Raji (cell line): Measurements from ENCODE around the gene RBMS3.

Experiments
- POLR2A ChIP-seq: IDR thresholded peaks from 2 replicates; pipeline ENCODE4 v1.6.1; 2011; ENCODE audit warnings: low read depth, low read length, control low read depth; ENCODE audit not compliant: insufficient read depth

The RBMS3 gene

GRCh38 chr3:29344154-29344553 is 63.3 kb downstream of the RBMS3 start:
- TF ChIP-seq POLR2A = no peak

GRCh38 chr3:29344935-29345334 is 64.1 kb downstream of the RBMS3 start:
- TF ChIP-seq POLR2A = no peak

GRCh38 chr3:29345516-29346300 is 64.8 kb downstream of the RBMS3 start:
- no peak for TF ChIP-seq POLR2A

GRCh38 chr3:29346828-29347227 is 66.0 kb downstream of the RBMS3 start:
- TF ChIP-seq POLR2A = no peak

GRCh38 chr3:29347412-29347811 is 66.5 kb downstream of the RBMS3 start:
- TF ChIP-seq POLR2A = no peak

GRCh38 chr3:29348316-29348715 is 67.4 kb downstream of the RBMS3 start:
- TF ChIP-seq POLR2A = no peak

- no peak for TF ChIP-seq POLR2A
Observed at GRCh38 chr3:29349049-29349448, 68.2 kb downstream of the RBMS3 start.

- TF ChIP-seq POLR2A = no peak
Observed at GRCh38 chr3:29353807-29354206, 72.9 kb downstream of the RBMS3 start.

- no peak for TF ChIP-seq POLR2A
Observed at GRCh38 chr3:29354894-29355293, 74.0 kb downstream of the RBMS3 start.

- no peak for TF ChIP-seq POLR2A
Observed at GRCh38 chr3:29356062-29356461, 75.2 kb downstream of the RBMS3 start.

GRCh38 chr3:29363110-29363509 is 82.2 kb downstream of the RBMS3 start:
- TF ChIP-seq POLR2A = no peak

- no peak for TF ChIP-seq POLR2A
Observed at GRCh38 chr3:29370021-29370420, 89.2 kb downstream of the RBMS3 start.

GRCh38 chr3:29370476-29371420 is 89.9 kb downstream of the RBMS3 start:
- TF ChIP-seq POLR2A = no peak

- TF ChIP-seq POLR2A = no peak
Observed at GRCh38 chr3:29373131-29373680, 92.3 kb downstream of the RBMS3 start.

GRCh38 chr3:29374226-29374625 is 93.4 kb downstream of the RBMS3 start:
- TF ChIP-seq POLR2A = no peak

GRCh38 chr3:29379097-29379496 is 98.2 kb downstream of the RBMS3 start:
- TF ChIP-seq POLR2A = no peak
